ENCODE results near the gene CACNA2D4.

CACNA2D4 gene

DNA sequence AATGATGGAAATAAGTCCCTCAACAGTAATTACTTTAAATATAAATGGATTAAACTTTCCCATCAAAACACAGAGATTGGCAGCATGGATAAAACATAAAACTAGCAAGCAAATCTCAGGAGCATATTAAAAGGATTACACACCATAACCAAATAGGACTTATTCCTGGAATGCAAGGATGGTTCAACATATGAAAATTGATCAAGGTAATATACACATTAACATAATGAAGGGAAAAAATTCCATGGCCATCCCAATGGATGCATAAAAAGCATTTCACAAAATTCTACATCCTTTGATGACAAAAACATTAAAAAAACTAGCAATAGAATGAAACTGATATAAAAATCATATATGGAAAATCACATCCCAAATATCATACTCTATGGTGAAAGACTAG, 13.6 kb downstream of the CACNA2D4 start:
- Histone ChIP-seq H3K27me3 (ENCODE audit: low read depth, low read length) (peaks cover 4% of the 10 kb centered on the region), H3K9me3 (ENCODE audit: control insufficient read depth in 1 of 2, low read length in 2 of 2) (peaks cover 4 to 27% of the 10 kb centered on the region in 2 donors), H3K27ac (ENCODE audit: low read length) (no peak overlapping the region), H3K36me3 (ENCODE audit: control insufficient read depth in 1 of 2, insufficient read depth in 2 of 2, low read length in 2 of 2) (no peaks in the 10 kb centered on the region), H3K4me1 (ENCODE audit: control insufficient read depth in 1 of 2, insufficient read depth in 2 of 2, low read length in 2 of 2) (peaks cover 0 to 4% of the 10 kb centered on the region in 2 donors), H3K4me3 (ENCODE audit: low read depth in 1 of 2, low read length in 2 of 2) (no peak overlapping the region)

DNA sequence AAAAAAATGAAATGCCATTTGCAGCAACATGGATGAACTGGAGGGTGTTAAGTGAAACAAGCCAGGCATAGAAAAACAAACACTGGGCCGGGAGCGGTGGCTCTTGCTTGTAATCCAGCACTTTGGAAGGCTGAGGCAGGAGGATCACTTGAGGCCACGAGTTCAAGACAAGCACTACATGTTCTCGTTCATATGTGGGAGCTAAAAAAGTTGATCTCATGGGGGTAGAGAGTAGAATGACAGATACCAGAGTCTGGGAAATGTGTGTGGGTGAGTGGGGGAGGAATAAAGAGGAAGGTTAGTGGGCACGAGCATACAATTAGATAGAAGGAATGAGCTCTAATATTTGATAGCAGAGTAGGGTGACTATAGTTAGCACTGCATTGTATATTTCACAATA, 21.5 kb downstream of the CACNA2D4 start:
- no peaks in the 10 kb centered on the region for H3K4me1 ChIP-seq (ENCODE audit: control insufficient read depth in 1 of 2, insufficient read depth in 2 of 2, low read length in 2 of 2)
- H3K36me3 ChIP-seq (ENCODE audit: control insufficient read depth in 1 of 2, insufficient read depth in 2 of 2, low read length in 2 of 2), result no peaks in the 10 kb centered on the region
- H3K4me3 ChIP-seq (ENCODE audit: low read depth in 1 of 2, low read length in 2 of 2), result no peak overlapping the region
- no peaks in the 10 kb centered on the region for H3K27me3 ChIP-seq (ENCODE audit: low read depth, low read length)
- H3K9me3 ChIP-seq (ENCODE audit: control insufficient read depth in 1 of 2, low read length in 2 of 2), result peaks cover 3% of the 10 kb centered on the region in 2 donors
- H3K27ac ChIP-seq (ENCODE audit: low read length), result no peak overlapping the region

DNA sequence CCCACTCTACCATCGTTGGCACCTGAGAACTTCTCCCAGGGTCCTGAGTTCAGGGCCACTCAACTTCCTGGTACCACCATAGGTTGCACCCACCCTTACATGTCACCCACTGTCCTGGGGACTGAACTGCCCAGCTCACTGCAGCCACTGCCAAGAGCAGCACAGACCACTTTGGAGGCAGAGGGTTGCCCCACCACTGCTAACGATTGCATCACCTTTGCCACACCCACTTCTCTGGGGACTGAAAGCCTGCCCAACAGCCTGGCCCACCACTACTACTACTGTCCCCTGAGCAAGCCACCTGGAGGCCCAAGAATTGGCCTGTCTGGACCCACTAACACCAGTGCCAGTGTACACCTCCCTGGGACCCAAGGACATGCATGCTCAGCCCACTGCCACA, 27.6 kb downstream of the CACNA2D4 start:
- H3K27me3 ChIP-seq (ENCODE audit: low read depth, low read length), result no peaks in the 10 kb centered on the region
- H3K4me1 ChIP-seq (ENCODE audit: control insufficient read depth in 1 of 2, insufficient read depth in 2 of 2, low read length in 2 of 2), result no peaks in the 10 kb centered on the region
- H3K4me3 ChIP-seq (ENCODE audit: low read depth in 1 of 2, low read length in 2 of 2), result no peak overlapping the region
- no peaks in the 10 kb centered on the region for H3K36me3 ChIP-seq (ENCODE audit: control insufficient read depth in 1 of 2, insufficient read depth in 2 of 2, low read length in 2 of 2)
- peaks cover 5 to 12% of the 10 kb centered on the region in 2 donors for H3K9me3 ChIP-seq (ENCODE audit: control insufficient read depth in 1 of 2, low read length in 2 of 2)
- no peak overlapping the region for H3K27ac ChIP-seq (ENCODE audit: low read length)

DNA sequence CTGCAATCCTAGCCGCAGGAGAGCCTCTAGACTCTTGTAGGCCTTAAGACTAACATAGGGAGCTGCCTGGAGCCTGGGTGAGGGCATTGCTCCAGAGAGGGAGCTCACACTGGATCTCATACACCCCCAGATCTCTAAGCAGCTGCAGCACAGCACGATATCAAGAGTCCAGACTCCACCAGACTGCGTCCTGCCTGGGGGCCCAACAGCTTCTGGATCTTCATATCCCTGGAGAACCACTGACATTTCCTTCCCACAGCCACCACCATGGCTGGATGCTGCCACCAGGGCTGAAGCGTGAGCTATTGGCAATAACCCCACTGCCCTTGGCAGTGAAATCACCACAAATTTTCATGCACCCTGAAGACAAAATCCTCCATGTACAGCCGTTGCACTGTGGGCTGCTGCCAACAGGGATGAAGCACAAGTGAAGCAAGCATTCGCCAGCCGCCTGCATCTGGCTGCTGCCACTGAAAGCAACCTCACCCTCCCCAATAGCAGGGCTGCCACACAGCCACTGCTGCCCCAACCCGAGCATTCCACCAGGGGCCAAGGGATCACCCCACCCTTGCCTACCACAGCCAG, 28.2 kb downstream of the CACNA2D4 start:
- H3K9me3 ChIP-seq (ENCODE audit: control insufficient read depth in 1 of 2, low read length in 2 of 2), result peaks cover 5 to 12% of the 10 kb centered on the region in 2 donors
- H3K27me3 ChIP-seq (ENCODE audit: low read depth, low read length), result no peaks in the 10 kb centered on the region
- no peaks in the 10 kb centered on the region for H3K36me3 ChIP-seq (ENCODE audit: control insufficient read depth in 1 of 2, insufficient read depth in 2 of 2, low read length in 2 of 2)
- H3K4me1 ChIP-seq (ENCODE audit: control insufficient read depth in 1 of 2, insufficient read depth in 2 of 2, low read length in 2 of 2), result no peaks in the 10 kb centered on the region
- H3K27ac ChIP-seq (ENCODE audit: low read length), result no peak overlapping the region
- H3K4me3 ChIP-seq (ENCODE audit: low read depth in 1 of 2, low read length in 2 of 2), result no peak overlapping the region

DNA sequence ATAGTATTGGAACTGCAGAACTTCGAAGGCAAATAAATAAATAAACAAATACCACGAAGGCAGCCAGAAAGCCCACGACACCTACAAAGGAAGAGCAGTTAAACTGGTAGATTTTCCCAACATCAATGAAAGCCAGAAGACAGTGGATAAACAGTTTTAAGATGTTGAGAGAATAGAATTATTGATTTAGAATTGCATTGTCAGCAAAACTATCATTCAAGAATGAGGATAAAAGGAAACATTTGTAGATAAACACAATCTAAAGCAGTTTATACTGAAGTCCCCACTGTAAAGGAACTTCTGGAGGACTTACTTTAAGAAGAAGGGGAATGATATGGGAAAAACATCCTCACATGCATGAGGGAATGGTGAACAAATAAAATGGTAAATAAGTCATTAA, 29.5 kb downstream of the CACNA2D4 start:
- no peak overlapping the region for H3K4me3 ChIP-seq (ENCODE audit: low read depth in 1 of 2, low read length in 2 of 2)
- H3K36me3 ChIP-seq (ENCODE audit: control insufficient read depth in 1 of 2, insufficient read depth in 2 of 2, low read length in 2 of 2), result no peaks in the 10 kb centered on the region
- H3K27me3 ChIP-seq (ENCODE audit: low read depth, low read length), result no peaks in the 10 kb centered on the region
- H3K27ac ChIP-seq (ENCODE audit: low read length), result no peak overlapping the region
- no peaks in the 10 kb centered on the region for H3K4me1 ChIP-seq (ENCODE audit: control insufficient read depth in 1 of 2, insufficient read depth in 2 of 2, low read length in 2 of 2)
- H3K9me3 ChIP-seq (ENCODE audit: control insufficient read depth in 1 of 2, low read length in 2 of 2), result peaks cover 5 to 12% of the 10 kb centered on the region in 2 donors

DNA sequence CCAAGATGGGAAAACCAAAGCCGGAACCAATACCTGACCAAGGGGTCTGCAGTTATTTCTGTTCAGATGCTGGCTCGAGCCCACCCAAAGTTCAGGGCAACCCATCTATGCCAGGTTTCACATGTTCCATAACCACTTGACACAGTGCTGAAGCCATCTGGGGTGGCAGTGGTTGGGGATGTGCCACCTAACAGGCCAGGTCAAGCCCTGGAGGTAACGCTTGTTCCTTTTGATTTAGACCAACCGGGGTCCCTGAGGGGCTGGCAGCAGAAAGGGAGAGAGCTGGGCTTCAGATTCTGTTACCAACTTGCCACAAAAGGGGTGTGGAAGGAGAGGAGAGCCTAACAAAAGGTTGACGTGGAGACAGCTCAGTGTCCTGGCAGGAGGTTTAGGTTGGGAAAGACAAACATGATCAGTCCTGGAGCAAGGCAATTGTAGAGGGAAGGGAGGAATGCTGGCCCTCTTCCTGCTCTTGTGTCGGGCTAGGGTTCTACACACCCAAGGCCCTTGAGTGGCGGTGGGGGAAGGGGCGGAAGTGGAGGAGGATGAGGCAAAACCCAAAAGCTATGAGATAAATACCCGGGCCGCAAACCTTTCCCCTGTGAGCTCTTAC, 31.9 kb downstream of the CACNA2D4 start:
- no peak overlapping the region for H3K27ac ChIP-seq (ENCODE audit: low read length)
- H3K4me1 ChIP-seq (ENCODE audit: control insufficient read depth in 1 of 2, insufficient read depth in 2 of 2, low read length in 2 of 2), result no peaks in the 10 kb centered on the region
- no peak overlapping the region for H3K4me3 ChIP-seq (ENCODE audit: low read depth in 1 of 2, low read length in 2 of 2)
- H3K27me3 ChIP-seq (ENCODE audit: low read depth, low read length), result no peaks in the 10 kb centered on the region
- H3K9me3 ChIP-seq (ENCODE audit: control insufficient read depth in 1 of 2, low read length in 2 of 2), result peaks cover 0 to 7% of the 10 kb centered on the region in 2 donors
- no peaks in the 10 kb centered on the region for H3K36me3 ChIP-seq (ENCODE audit: control insufficient read depth in 1 of 2, insufficient read depth in 2 of 2, low read length in 2 of 2)

DNA sequence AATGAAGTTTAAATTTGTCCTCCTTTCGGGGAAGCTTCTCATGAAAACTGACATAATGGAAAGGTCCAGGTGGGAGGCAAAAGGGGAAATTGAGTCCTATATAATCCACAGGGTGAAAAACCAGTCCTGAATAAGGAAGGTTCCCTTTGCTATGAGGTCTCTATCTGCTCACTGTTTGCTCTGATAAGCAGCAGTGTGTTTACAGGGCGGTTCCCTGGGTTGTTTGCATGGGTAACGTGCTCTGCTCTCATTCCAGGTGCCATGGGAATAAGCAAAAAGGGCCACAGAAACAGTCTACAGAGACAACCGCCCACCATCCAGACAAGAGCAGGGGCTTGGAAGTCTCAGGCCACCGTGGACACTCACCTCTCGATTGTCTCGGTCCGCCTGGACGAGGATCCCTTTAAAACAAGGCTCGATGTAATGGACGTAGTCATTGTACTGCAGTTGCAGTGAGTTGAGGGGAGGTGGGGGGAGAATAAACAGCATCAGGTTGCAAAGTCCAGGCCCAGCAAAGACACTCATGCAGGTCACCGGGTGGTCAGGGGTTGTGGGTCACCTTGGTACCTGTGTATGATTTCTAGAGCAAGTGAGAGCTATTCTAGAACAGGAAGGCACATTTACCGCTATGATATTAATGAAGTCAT, 32.7 kb downstream of the CACNA2D4 start:
- H3K4me1 ChIP-seq (ENCODE audit: control insufficient read depth in 1 of 2, insufficient read depth in 2 of 2, low read length in 2 of 2), result no peaks in the 10 kb centered on the region
- peaks cover 0 to 3% of the 10 kb centered on the region in 2 donors for H3K9me3 ChIP-seq (ENCODE audit: control insufficient read depth in 1 of 2, low read length in 2 of 2)
- no peaks in the 10 kb centered on the region for H3K27me3 ChIP-seq (ENCODE audit: low read depth, low read length)
- no peaks in the 10 kb centered on the region for H3K36me3 ChIP-seq (ENCODE audit: control insufficient read depth in 1 of 2, insufficient read depth in 2 of 2, low read length in 2 of 2)
- no peak overlapping the region for H3K4me3 ChIP-seq (ENCODE audit: low read depth in 1 of 2, low read length in 2 of 2)
- H3K27ac ChIP-seq (ENCODE audit: low read length), result no peak overlapping the region

DNA sequence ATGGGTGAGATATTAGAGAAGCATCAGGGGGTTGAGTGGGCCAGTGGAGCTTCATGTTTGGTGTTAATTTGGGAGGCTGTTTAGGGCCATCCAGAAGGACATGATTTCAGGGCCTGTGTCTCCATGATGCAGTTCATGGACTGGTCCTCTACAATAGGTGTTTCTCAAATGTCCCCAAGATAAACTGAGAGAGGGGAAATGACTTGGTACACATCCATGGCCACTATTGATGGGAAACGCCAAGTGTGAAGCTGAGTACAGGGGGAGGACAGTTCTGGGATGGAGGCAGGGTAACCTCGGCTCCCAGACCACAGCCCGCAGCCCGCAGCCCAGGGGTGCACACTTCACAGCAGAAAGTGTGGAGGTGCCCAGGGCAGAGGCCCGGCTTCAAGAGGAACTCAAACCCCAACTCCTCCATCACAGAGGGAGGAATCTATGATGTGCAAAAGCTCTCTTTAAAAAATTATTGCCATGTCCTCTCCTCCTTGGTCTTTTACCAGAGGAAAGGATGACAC, 33.3 kb downstream of the CACNA2D4 start:
- no peaks in the 10 kb centered on the region for H3K36me3 ChIP-seq (ENCODE audit: control insufficient read depth in 1 of 2, insufficient read depth in 2 of 2, low read length in 2 of 2)
- H3K4me1 ChIP-seq (ENCODE audit: control insufficient read depth in 1 of 2, insufficient read depth in 2 of 2, low read length in 2 of 2), result no peaks in the 10 kb centered on the region
- H3K27ac ChIP-seq (ENCODE audit: low read length), result no peak overlapping the region
- H3K4me3 ChIP-seq (ENCODE audit: low read depth in 1 of 2, low read length in 2 of 2), result no peak overlapping the region
- no peaks in the 10 kb centered on the region for H3K27me3 ChIP-seq (ENCODE audit: low read depth, low read length)
- H3K9me3 ChIP-seq (ENCODE audit: control insufficient read depth in 1 of 2, low read length in 2 of 2), result peaks cover 0 to 3% of the 10 kb centered on the region in 2 donors

DNA sequence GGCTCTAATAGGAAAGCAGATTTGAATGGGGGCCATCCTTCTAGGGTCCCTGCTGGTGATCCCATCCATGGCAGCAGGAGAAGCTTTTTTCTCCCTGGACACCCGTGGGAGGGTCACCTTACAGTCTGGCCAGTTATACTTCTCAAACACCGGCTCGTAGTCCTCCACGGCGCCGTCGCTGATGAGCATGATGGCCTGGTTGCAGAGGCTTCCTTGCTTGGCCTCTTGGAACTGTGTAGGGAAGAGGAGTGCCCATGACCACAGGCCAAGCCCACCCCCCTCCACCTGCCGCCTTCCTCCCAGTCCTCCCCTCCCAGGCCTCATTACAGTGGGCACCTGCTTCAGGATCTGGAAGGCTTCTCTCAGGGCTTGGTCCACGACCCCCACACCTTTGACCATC, 33.8 kb downstream of the CACNA2D4 start:
- H3K36me3 ChIP-seq (ENCODE audit: control insufficient read depth in 1 of 2, insufficient read depth in 2 of 2, low read length in 2 of 2), result no peaks in the 10 kb centered on the region
- H3K27ac ChIP-seq (ENCODE audit: low read length), result no peak overlapping the region
- H3K4me1 ChIP-seq (ENCODE audit: control insufficient read depth in 1 of 2, insufficient read depth in 2 of 2, low read length in 2 of 2), result no peaks in the 10 kb centered on the region
- H3K9me3 ChIP-seq (ENCODE audit: control insufficient read depth in 1 of 2, low read length in 2 of 2), result peaks cover 0 to 3% of the 10 kb centered on the region in 2 donors
- no peak overlapping the region for H3K4me3 ChIP-seq (ENCODE audit: low read depth in 1 of 2, low read length in 2 of 2)
- H3K27me3 ChIP-seq (ENCODE audit: low read depth, low read length), result no peaks in the 10 kb centered on the region

DNA sequence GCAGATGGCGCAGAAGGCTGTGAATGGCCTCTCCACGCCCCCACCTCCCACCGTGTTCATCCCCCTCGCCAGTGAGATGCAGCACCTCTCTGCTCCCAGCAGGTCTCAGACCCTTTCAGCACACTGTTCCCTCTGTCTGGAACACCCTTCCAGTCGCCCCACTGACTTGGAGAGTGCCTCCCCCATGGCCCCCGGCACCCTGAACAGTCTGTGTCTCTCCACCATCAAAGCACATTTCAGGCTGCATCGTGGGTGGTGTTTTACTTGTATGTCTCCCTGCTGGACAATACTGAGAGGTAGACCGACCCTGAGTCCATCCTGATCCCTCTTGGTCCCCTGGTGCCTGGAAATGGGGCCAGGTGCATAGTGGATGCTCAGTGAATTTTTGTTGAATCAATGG, 34.9 kb downstream of the CACNA2D4 start:
- H3K36me3 ChIP-seq (ENCODE audit: control insufficient read depth in 1 of 2, insufficient read depth in 2 of 2, low read length in 2 of 2), result no peaks in the 10 kb centered on the region
- no peaks in the 10 kb centered on the region for H3K27me3 ChIP-seq (ENCODE audit: low read depth, low read length)
- H3K27ac ChIP-seq (ENCODE audit: low read length), result no peak overlapping the region
- peaks cover 0 to 3% of the 10 kb centered on the region in 2 donors for H3K9me3 ChIP-seq (ENCODE audit: control insufficient read depth in 1 of 2, low read length in 2 of 2)
- H3K4me3 ChIP-seq (ENCODE audit: low read depth in 1 of 2, low read length in 2 of 2), result no peak overlapping the region
- H3K4me1 ChIP-seq (ENCODE audit: control insufficient read depth in 1 of 2, insufficient read depth in 2 of 2, low read length in 2 of 2), result no peaks in the 10 kb centered on the region

DNA sequence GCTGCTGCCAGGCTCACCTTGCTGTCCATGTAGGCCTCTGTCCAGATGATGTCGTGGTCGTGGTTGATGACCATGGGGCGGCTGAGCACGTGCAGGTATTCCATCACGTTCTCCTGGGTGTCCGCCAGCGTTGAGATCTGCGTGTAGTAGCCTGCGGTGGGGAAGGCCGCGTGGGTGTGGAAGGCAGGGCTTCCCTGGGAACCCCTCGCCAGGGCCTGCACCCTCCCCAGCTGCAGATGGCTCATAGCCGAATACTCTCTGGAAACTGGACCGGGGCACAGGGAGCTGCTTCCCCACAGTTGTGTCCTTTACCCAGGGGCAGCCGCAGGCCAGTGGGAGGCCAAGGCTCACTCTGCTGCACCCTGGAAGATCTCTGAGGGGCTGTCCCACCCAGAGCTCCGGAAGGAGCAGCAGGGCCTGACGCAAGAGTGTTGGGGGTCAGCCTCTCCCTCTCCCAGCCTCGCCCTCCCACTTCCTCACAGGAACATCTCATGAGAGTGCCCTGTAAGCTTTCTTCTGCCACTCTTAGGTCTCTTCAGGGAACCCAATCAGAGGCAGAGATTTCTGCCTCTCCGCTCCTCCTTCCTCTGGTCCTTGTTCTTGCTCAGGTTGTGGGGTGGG, 35.5 kb downstream of the CACNA2D4 start:
- no peaks in the 10 kb centered on the region for H3K27me3 ChIP-seq (ENCODE audit: low read depth, low read length)
- H3K9me3 ChIP-seq (ENCODE audit: control insufficient read depth in 1 of 2, low read length in 2 of 2), result no peaks in the 10 kb centered on the region
- no peaks in the 10 kb centered on the region for H3K36me3 ChIP-seq (ENCODE audit: control insufficient read depth in 1 of 2, insufficient read depth in 2 of 2, low read length in 2 of 2)
- no peaks in the 10 kb centered on the region for H3K4me1 ChIP-seq (ENCODE audit: control insufficient read depth in 1 of 2, insufficient read depth in 2 of 2, low read length in 2 of 2)
- H3K4me3 ChIP-seq (ENCODE audit: low read depth in 1 of 2, low read length in 2 of 2), result no peak overlapping the region
- H3K27ac ChIP-seq (ENCODE audit: low read length), result no peak overlapping the region
